H1 (cell line): ENCODE results near the gene DIP2B. TPM values are rescaled to one million over a fixed set of nuclear protein-coding genes. Genes with fewer than 3 reads are reported as not detected.

ENCODE experiments used
- polyA plus RNA-seq, 7 experiments: library from polyadenylated mRNA; depleted of rRNA in 3 of 7; stranded (reverse) in 5 of 7; unstranded in 2 of 7; fragments of >200 nt in 5 of 7; fragments of 200-250 nt in 2 of 7; gene quantifications; 1 replicate in 5 of 7; 2 replicates in 1 of 7; 4 replicates in 1 of 7; pipeline versions ENCODE4 v1.2.1 to v1.2.3, GENCODE V29; 2011 to 2013; ENCODE audit warnings: missing spikeins in 2 of 7, mixed read lengths in 2 of 7
- total RNA-seq: library from RNA; stranded (reverse); fragmentation: NEBNext Ultra II Directional; extraction: Animal tissue kit (Norgen Biotek cat#: 25700); gene quantifications from 2 replicates; pipeline ENCODE4 v1.2.1, GENCODE V29; 2021
- TF ChIP-seq, protein P1 (sequence below): IDR thresholded peaks from 2 replicates; pipeline ENCODE4 v1.6.1; 2011; ENCODE audit warnings: low read depth, mild to moderate bottlenecking, low read length; ENCODE audit not compliant: insufficient read depth

Gene DIP2B
- total and polyA plus RNA-seq, 2 of the 8 experiments (the other 6 are each of a cell fraction or from before 2014, with no cell fraction given): 11.1 to 29.6 TPM

DNA sequence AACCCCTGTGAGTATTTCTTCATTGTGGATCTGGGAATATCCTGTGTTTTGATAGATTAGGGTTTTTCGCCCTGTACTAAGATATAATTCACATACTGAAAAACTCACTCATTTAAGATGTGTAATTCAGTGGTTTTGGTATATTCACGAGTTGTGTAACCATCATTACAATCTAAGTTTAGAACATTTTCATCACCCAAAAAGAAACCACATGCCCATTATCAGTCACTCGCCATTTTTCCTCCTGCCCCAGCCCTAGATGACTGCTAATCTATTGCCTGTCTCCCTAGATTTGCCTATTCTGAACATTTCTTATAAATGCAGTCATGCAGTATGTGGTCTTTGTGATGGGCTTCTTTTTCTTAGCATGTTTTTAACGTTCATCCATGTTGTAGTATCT lies 191.2 kb downstream of the DIP2B start (continued):
- TF ChIP-seq, protein P1, sequence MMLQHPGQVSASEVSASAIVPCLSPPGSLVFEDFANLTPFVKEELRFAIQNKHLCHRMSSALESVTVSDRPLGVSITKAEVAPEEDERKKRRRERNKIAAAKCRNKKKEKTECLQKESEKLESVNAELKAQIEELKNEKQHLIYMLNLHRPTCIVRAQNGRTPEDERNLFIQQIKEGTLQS: no peak
